ENCODE data around the gene SPPL2C.

DNA sequence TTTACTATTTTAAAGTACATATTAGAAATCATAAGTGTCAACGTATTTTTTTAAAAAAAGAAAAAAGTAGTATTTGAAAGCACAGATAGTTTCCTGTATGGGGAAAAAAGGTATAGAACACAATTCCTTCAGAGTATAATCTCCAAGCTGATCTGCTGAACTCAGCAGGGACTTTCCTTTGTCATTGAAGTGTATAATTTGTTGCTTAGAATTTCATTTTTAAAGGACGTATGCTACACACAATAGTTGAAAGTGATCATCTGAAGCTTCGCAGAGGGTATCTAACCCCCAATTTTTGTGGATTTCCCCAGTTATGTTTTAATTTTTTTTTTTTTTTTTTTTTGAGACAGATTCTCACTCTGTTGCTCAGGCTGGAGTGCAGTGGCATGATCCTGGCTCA is 29.5 kb downstream of the SPPL2C start:
- TF ChIP-seq, protein P1, sequence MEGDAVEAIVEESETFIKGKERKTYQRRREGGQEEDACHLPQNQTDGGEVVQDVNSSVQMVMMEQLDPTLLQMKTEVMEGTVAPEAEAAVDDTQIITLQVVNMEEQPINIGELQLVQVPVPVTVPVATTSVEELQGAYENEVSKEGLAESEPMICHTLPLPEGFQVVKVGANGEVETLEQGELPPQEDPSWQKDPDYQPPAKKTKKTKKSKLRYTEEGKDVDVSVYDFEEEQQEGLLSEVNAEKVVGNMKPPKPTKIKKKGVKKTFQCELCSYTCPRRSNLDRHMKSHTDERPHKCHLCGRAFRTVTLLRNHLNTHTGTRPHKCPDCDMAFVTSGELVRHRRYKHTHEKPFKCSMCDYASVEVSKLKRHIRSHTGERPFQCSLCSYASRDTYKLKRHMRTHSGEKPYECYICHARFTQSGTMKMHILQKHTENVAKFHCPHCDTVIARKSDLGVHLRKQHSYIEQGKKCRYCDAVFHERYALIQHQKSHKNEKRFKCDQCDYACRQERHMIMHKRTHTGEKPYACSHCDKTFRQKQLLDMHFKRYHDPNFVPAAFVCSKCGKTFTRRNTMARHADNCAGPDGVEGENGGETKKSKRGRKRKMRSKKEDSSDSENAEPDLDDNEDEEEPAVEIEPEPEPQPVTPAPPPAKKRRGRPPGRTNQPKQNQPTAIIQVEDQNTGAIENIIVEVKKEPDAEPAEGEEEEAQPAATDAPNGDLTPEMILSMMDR (IDR thresholded peaks at IDR 0.05) = no peak
- no peak for TF ChIP-seq POLR2A (IDR thresholded peaks at IDR 0.05)
